H9 (cell line): ENCODE results near the gene EPHA4. TPM values are rescaled to one million over a fixed set of nuclear protein-coding genes. Genes with fewer than 3 reads are reported as not detected.

Experiments used
- DNase-seq: peaks from one replicate; pipeline ENCODE4 v3.0.0-alpha.2; 2017
- H2AFZ ChIP-seq: one replicate; pipeline ENCODE4 v1.6.1; 2013; ENCODE audit warnings: mild to moderate bottlenecking, low read length, control low read depth, moderate library complexity
- H2AK5ac ChIP-seq: 2 replicates; pipeline ENCODE4 v1.6.1; 2013; ENCODE audit warnings: low read length, control low read depth, mixed read lengths; ENCODE audit not compliant: insufficient read length
- H2BK120ac ChIP-seq: one replicate; pipeline ENCODE4 v1.6.1; 2013; ENCODE audit warnings: low read depth, mild to moderate bottlenecking, low read length, control low read depth, inconsistent platforms; ENCODE audit not compliant: poor library complexity, severe bottlenecking
- H2BK12ac ChIP-seq: 2 replicates; pipeline ENCODE4 v1.6.1; 2013; ENCODE audit warnings: low read length, control low read depth, mixed read lengths, low read depth; ENCODE audit not compliant: insufficient read length
- H2BK15ac ChIP-seq: 2 replicates; pipeline ENCODE4 v1.6.1; 2013; ENCODE audit warnings: low read depth, low read length, control low read depth
- H2BK20ac ChIP-seq: one replicate; pipeline ENCODE4 v1.6.1; 2013; ENCODE audit warnings: low read depth, mild to moderate bottlenecking, low read length, control low read depth, inconsistent platforms; ENCODE audit not compliant: poor library complexity, severe bottlenecking
- H2BK5ac ChIP-seq: 2 replicates; pipeline ENCODE4 v1.6.1; 2013; ENCODE audit warnings: low read length, control low read depth, mixed read lengths; ENCODE audit not compliant: insufficient read length
- H3K14ac ChIP-seq: 2 replicates; pipeline ENCODE4 v1.6.1; 2013; ENCODE audit warnings: low read length, control low read depth; ENCODE audit not compliant: insufficient read depth
- H3K18ac ChIP-seq: 2 replicates; pipeline ENCODE4 v1.6.1; 2013; ENCODE audit warnings: low read depth, mild to moderate bottlenecking, mixed read lengths, low read length, control low read depth; ENCODE audit not compliant: insufficient read length
- H3K23ac ChIP-seq: 2 replicates; pipeline ENCODE4 v1.6.1; 2013; ENCODE audit warnings: low read length, control low read depth, mixed read lengths, low read depth; ENCODE audit not compliant: insufficient read length
- H3K23me2 ChIP-seq: 2 replicates; pipeline ENCODE4 v1.6.1; 2013; ENCODE audit warnings: low read depth, mild to moderate bottlenecking, mixed read lengths, low read length, control low read depth; ENCODE audit not compliant: insufficient read length, poor library complexity, severe bottlenecking
- H3K27ac ChIP-seq: 2 replicates; pipeline ENCODE4 v1.5.1; 2013; ENCODE audit warnings: low read length, control low read depth, mixed read lengths, low read depth; ENCODE audit not compliant: insufficient read length
- H3K27me3 ChIP-seq: 2 replicates; pipeline ENCODE4 v1.6.1; 2013; ENCODE audit warnings: low read length, control low read depth, inconsistent platforms; ENCODE audit not compliant: insufficient read depth
- H3K4ac ChIP-seq: 2 replicates; pipeline ENCODE4 v1.6.1; 2013; ENCODE audit warnings: low read depth, mild to moderate bottlenecking, control low read depth, inconsistent platforms, low read length, moderate library complexity
- H3K4me1 ChIP-seq: 2 replicates; pipeline ENCODE4 v1.6.1; 2013; ENCODE audit warnings: low read length, control low read depth, inconsistent platforms; ENCODE audit not compliant: insufficient read depth
- H3K4me2 ChIP-seq: 2 replicates; pipeline ENCODE4 v1.6.1; 2013; ENCODE audit warnings: low read length, control low read depth, mixed read lengths; ENCODE audit not compliant: insufficient read length, insufficient read depth
- H3K56ac ChIP-seq: 2 replicates; pipeline ENCODE4 v1.6.1; 2013; ENCODE audit warnings: low read depth, mild to moderate bottlenecking, mixed read lengths, low read length, control low read depth; ENCODE audit not compliant: insufficient read length
- H3K79me1 ChIP-seq: 2 replicates; pipeline ENCODE4 v1.6.1; 2013; ENCODE audit warnings: low read depth, mild to moderate bottlenecking, moderate library complexity, low read length, control low read depth, inconsistent platforms; ENCODE audit not compliant: insufficient read depth, poor library complexity, severe bottlenecking
- H3K79me2 ChIP-seq: 2 replicates; pipeline ENCODE4 v1.6.1; 2013; ENCODE audit warnings: low read length, control low read depth, inconsistent platforms; ENCODE audit not compliant: insufficient read depth
- H3K9ac ChIP-seq: 2 replicates; pipeline ENCODE4 v1.6.1; 2013; ENCODE audit warnings: low read length, control low read depth, mixed read lengths; ENCODE audit not compliant: insufficient read length; ENCODE audit errors: extremely low read depth
- H3K9me3 ChIP-seq: one replicate; pipeline ENCODE4 v1.6.1; 2013; ENCODE audit warnings: low read depth, low read length, inconsistent platforms; ENCODE audit not compliant: control insufficient read depth
- H3T11ph ChIP-seq: one replicate; pipeline ENCODE4 v1.6.1; 2013; ENCODE audit warnings: mild to moderate bottlenecking, low read length, control low read depth, inconsistent platforms
- H4K20me1 ChIP-seq: one replicate; pipeline ENCODE4 v1.6.1; 2013; ENCODE audit not compliant: control insufficient read depth, insufficient read length, insufficient read depth
- H4K5ac ChIP-seq: 2 replicates; pipeline ENCODE4 v1.6.1; 2013; ENCODE audit warnings: low read depth, mild to moderate bottlenecking, mixed read lengths, low read length, control low read depth; ENCODE audit not compliant: insufficient read length
- H4K8ac ChIP-seq: replicated peaks from 2 replicates; pipeline ENCODE4 v1.6.1; 2013; ENCODE audit warnings: low read length, control low read depth, mixed read lengths, low read depth; ENCODE audit not compliant: insufficient read length
- H4K91ac ChIP-seq: 2 replicates; pipeline ENCODE4 v1.6.1; 2013; ENCODE audit warnings: low read depth, mild to moderate bottlenecking, moderate library complexity, mixed read lengths, low read length, control low read depth; ENCODE audit not compliant: insufficient read length
- H3K27ac Mint-ChIP-seq, 3 experiments: 2 replicates in 2 of 3; 3 replicates in 1 of 3; pipeline ENCODE4 v1.8.0; 2020 to 2021; ENCODE audit warnings: mixed read lengths in 3 of 3, mild to moderate bottlenecking in 1 of 3, moderate library complexity in 1 of 3
- H3K27me3 Mint-ChIP-seq: 2 replicates; pipeline ENCODE4 v1.8.0; 2021; ENCODE audit warnings: low read depth, mild to moderate bottlenecking, moderate library complexity, mixed read lengths
- H3K36me3 Mint-ChIP-seq, 3 experiments: 2 replicates in 2 of 3; 3 replicates in 1 of 3; pipeline ENCODE4 v1.8.0; 2020 to 2021; ENCODE audit warnings: low read depth in 3 of 3, mixed read lengths in 3 of 3; ENCODE audit not compliant: insufficient read depth in 1 of 3
- H3K4me1 Mint-ChIP-seq, 2 experiments: 2 replicates each; pipeline ENCODE4 v1.8.0; 2020; ENCODE audit warnings: mixed read lengths in 2 of 2
- H3K4me3 Mint-ChIP-seq, 2 experiments: 2 replicates in 1 of 2; 3 replicates in 1 of 2; pipeline ENCODE4 v1.8.0; 2020 to 2021; ENCODE audit warnings: mild to moderate bottlenecking in 2 of 2, mixed read lengths in 2 of 2, moderate library complexity in 1 of 2
- H3K9me3 Mint-ChIP-seq, 2 experiments: 2 replicates in 1 of 2; 3 replicates in 1 of 2; pipeline ENCODE4 v1.8.0; 2020; ENCODE audit warnings: mild to moderate bottlenecking in 2 of 2, mixed read lengths in 2 of 2, moderate library complexity in 1 of 2
- CTCF ChIP-seq: fragments of 200-600 bp; sonication (generic); conservative IDR thresholded peaks from 3 replicates; pipeline ENCODE4 v1.8.0; 2021; ENCODE audit warnings: antibody characterized with exemption, mild to moderate bottlenecking
- WGBS: extraction: QIAGEN DNeasy Blood & Tissue Kit; methylation state at CpG from one replicate; pipeline ENCODE4 v1.1.7; 2013; ENCODE audit warnings: missing lambda C conversion rate, low lambda C conversion rate, mixed read lengths; ENCODE audit not compliant: insufficient read length; ENCODE audit errors: extremely low coverage; 5-methylcytosine and 5-hydroxymethylcytosine counted together
- total RNA-seq: library from RNA; stranded (reverse); gene quantifications from 2 replicates; pipeline ENCODE4 v1.2.1, GENCODE V29; 2021

Gene EPHA4
- total RNA-seq, 1 experiment from 2014 or later: 25.1 TPM

- Histone ChIP-seq H3K14ac (no peak overlapping the region), H3T11ph (no peak overlapping the region), H2BK15ac (no peak overlapping the region), H3K23me2 (no peaks in the 10 kb centered on the region), H3K23ac (no peak overlapping the region), H2AFZ (no peak overlapping the region), H2AK5ac (no peak overlapping the region), H3K27me3 (no peaks in the 10 kb centered on the region), H2BK12ac (no peak overlapping the region), H3K4me2 (peak overlapping the region; percentile 31), H3K18ac (no peak overlapping the region), H2BK5ac (no peak overlapping the region), H2BK20ac (no peak overlapping the region), H4K91ac (no peak overlapping the region), H3K27ac (no peak overlapping the region), H3K79me1 (no peaks in the 10 kb centered on the region), H4K8ac (no peak overlapping the region), H3K56ac (no peak overlapping the region), H2BK120ac (no peak overlapping the region), H3K9ac (no peak overlapping the region), H3K4ac (no peak overlapping the region), H3K4me1 (peaks cover 2% of the 10 kb centered on the region; the same call in 1 of the 2 replicates), H4K20me1 (no peaks in the 10 kb centered on the region), H3K79me2 (no peaks in the 10 kb centered on the region), H4K5ac (no peak overlapping the region), H3K9me3 (no peaks in the 10 kb centered on the region)
- TF ChIP-seq CTCF: no peak
- no peak for DNase-seq
- H3K4me1 Mint-ChIP-seq: peaks cover 19 to 29% of the 10 kb centered on the region in 2 experiments
- H3K36me3 Mint-ChIP-seq: no peaks in the 10 kb centered on the region; a peak in 1 of 7 replicates
- peak overlapping the region in 2 of 3 experiments; percentile 89 to 93; a peak in 4 of 7 replicates for H3K27ac Mint-ChIP-seq
- peak overlapping the region in 1 of 2 experiments; percentile 65; a peak in 2 of 5 replicates for H3K4me3 Mint-ChIP-seq
- H3K9me3 Mint-ChIP-seq: no peaks in the 10 kb centered on the region; a peak in 1 of 5 replicates
- WGBS: no CpG with 5 or more reads among the region's 7 CpGs
- no peaks in the 10 kb centered on the region; the same call in 1 of the 2 replicates for H3K27me3 Mint-ChIP-seq
Observed at GRCh38 chr2:221372907-221373306, 199.2 kb downstream of the EPHA4 start.
